Lung (tissue), 12 donors: Measurements from ENCODE around the gene PLAU. TPM values are rescaled to one million over a fixed set of nuclear protein-coding genes. Genes with fewer than 3 reads are reported as not detected.

Source experiments
- ATAC-seq: fragments of 200-7000 bp; cut with Tn5 transposase; one replicate; pipeline ENCODE4 v1.9.1; 2020; ENCODE audit warnings: moderate number of reproducible peaks; ENCODE audit not compliant: insufficient read depth, low FRiP score
- DNase-seq, 3 donors: peaks; one replicate each; pipeline ENCODE4 v3.0.0-alpha.2; 2013 to 2017
- H3K27ac ChIP-seq, 2 donors: one replicate each; pipeline ENCODE4 v1.5.1; 2013; ENCODE audit warnings: mild to moderate bottlenecking in 2 of 2, moderate library complexity in 2 of 2, control low read depth in 1 of 2, inconsistent platforms in 1 of 2, low read depth in 1 of 2, low read length in 1 of 2
- H3K27me3 ChIP-seq, 3 donors: one replicate each; pipeline ENCODE4 v1.5.1; 2013; ENCODE audit warnings: low read length in 2 of 3; ENCODE audit not compliant: control insufficient read depth in 3 of 3, insufficient read depth in 3 of 3
- H3K36me3 ChIP-seq, 4 donors: one replicate each; pipeline ENCODE4 v1.5.1; 2013; ENCODE audit warnings: low read length in 4 of 4, mild to moderate bottlenecking in 1 of 4, moderate library complexity in 1 of 4; ENCODE audit not compliant: control insufficient read depth in 4 of 4, insufficient read depth in 4 of 4
- H3K4me1 ChIP-seq, 5 donors: one replicate each; pipeline ENCODE4 v1.5.1; 2013; ENCODE audit warnings: low read length in 5 of 5, mild to moderate bottlenecking in 2 of 5, moderate library complexity in 1 of 5; ENCODE audit not compliant: control insufficient read depth in 5 of 5, insufficient read depth in 5 of 5
- H3K4me3 ChIP-seq: one replicate; pipeline ENCODE4 v1.5.1; 2013; ENCODE audit warnings: mild to moderate bottlenecking, control low read depth, moderate library complexity
- H3K9ac ChIP-seq, 2 donors: one replicate each; pipeline ENCODE4 v1.5.1; 2013; ENCODE audit warnings: low read length in 2 of 2, control low read depth in 1 of 2; ENCODE audit not compliant: insufficient read depth in 1 of 2
- H3K9me3 ChIP-seq, 4 donors: one replicate each; pipeline ENCODE4 v1.5.1; 2013; ENCODE audit warnings: low read length in 3 of 4, mild to moderate bottlenecking in 1 of 4, moderate library complexity in 1 of 4; ENCODE audit not compliant: control insufficient read depth in 4 of 4, insufficient read depth in 3 of 4
- CTCF ChIP-seq: IDR thresholded peaks from 2 replicates; pipeline ENCODE4 v1.5.1; 2012; ENCODE audit warnings: mild to moderate bottlenecking; ENCODE audit errors: control extremely low read depth, extremely low read depth
- WGBS, 2 donors: extraction: QIAGEN DNeasy Blood & Tissue Kit; methylation state at CpG; one replicate each; pipeline ENCODE4 v1.1.7; 2013; 5-methylcytosine and 5-hydroxymethylcytosine counted together
- polyA plus RNA-seq, 2 donors: library from polyadenylated mRNA; stranded (reverse); fragments of 200-250 nt; gene quantifications; one replicate each; pipeline ENCODE4 v1.2.1, GENCODE V29; 2013
- total RNA-seq, 2 donors: library from RNA; depleted of rRNA in 1 of 2; stranded (reverse); fragments of >200 nt in 1 of 2; gene quantifications; one replicate each; pipeline ENCODE4 v1.2.1, GENCODE V29; 2014 to 2021
- donor health status: control.
- donor health status: control.
- donor health status: Bipolar disorder and iron deficiency.
- donor health status: healthy.
- donor health status: DM: yes; HTN: yes; CAD: no.

The PLAU gene
- total and polyA plus RNA-seq, 4 donors = 11.6 to 36.7 (median 18.3) TPM

GRCh38 chr10:73965890-73966768 lies 55.2 kb downstream of the PLAU start:
- no peak overlapping the region for H3K4me3 ChIP-seq
- ATAC-seq = peak; percentile 90
- no peaks in the 10 kb centered on the region for H3K36me3 ChIP-seq
- 36 to 51% methylated on average over 16 of the region's 16 CpGs for WGBS, 2 donors
- H3K27me3 ChIP-seq = no peaks in the 10 kb centered on the region
- no peak for TF ChIP-seq CTCF
- peak; percentile 84 to 90 (median 90) for DNase-seq
- H3K9me3 ChIP-seq = no peaks in the 10 kb centered on the region
- peak overlapping the region in 1 of 2 donors; percentile 70 for H3K9ac ChIP-seq
- peak overlapping the region; percentile 67 to 89 for H3K27ac ChIP-seq
- H3K4me1 ChIP-seq = peaks cover 0 to 34% (median 14%) of the 10 kb centered on the region in 5 donors

- Histone ChIP-seq H3K4me1 (peaks cover 0 to 34% (median 14%) of the 10 kb centered on the region in 5 donors), H3K27me3 (no peaks in the 10 kb centered on the region), H3K36me3 (no peaks in the 10 kb centered on the region), H3K27ac (peak overlapping the region in 1 of 2 donors; percentile 26), H3K9ac (no peak overlapping the region), H3K9me3 (no peaks in the 10 kb centered on the region), H3K4me3 (no peak overlapping the region)
- no peak for ATAC-seq
- no peak for DNase-seq
- 88 to 97% methylated on average over 4 of the region's 4 CpGs for WGBS, 2 donors
- TF ChIP-seq CTCF = no peak
Observed at GRCh38 chr10:73967022-73967429, 56.1 kb downstream of the PLAU start.

Other genes with a start within 250 kb of the PLAU start
- gene AGAP5, start 213.0 kb upstream of the PLAU start, total RNA-seq = 1 to 10 TPM; 7.6 to 8.9 TPM
- gene AGAP5, start 213.0 kb upstream of the PLAU start, polyA plus RNA-seq = 1 to 10 TPM; 3.2 to 6.7 TPM
- gene SEC24C, start 166.8 kb upstream of the PLAU start, total RNA-seq = 10 to 100 TPM; 67.3 to 77.4 TPM
- 10 to 100 TPM; 42.3 to 47.6 TPM for gene SEC24C, start 166.8 kb upstream of the PLAU start, polyA plus RNA-seq
- 10 to 100 TPM; 18.7 to 22.5 TPM for gene CHCHD1, start 129.1 kb upstream of the PLAU start, total RNA-seq
- gene CHCHD1, start 129.1 kb upstream of the PLAU start, polyA plus RNA-seq = 10 to 100 TPM; 53.2 to 88.3 TPM
- gene ZSWIM8, start 125.5 kb upstream of the PLAU start, total RNA-seq = 100 to 1,000 TPM in 1 of 2 donors, 10 to 100 TPM in 1; 78.0 to 108 TPM
- 100 to 1,000 TPM in 1 of 2 donors, 10 to 100 TPM in 1; 70.3 to 113 TPM for gene ZSWIM8, start 125.5 kb upstream of the PLAU start, polyA plus RNA-seq
- 10 to 100 TPM; 30.8 to 38.7 TPM for gene NDST2, start 99.5 kb upstream of the PLAU start, total RNA-seq
- 10 to 100 TPM; 10.9 to 35.3 TPM for gene NDST2, start 99.5 kb upstream of the PLAU start, polyA plus RNA-seq
- gene CAMK2G, start 36.6 kb upstream of the PLAU start, total RNA-seq = 10 to 100 TPM; 38.6 to 41.1 TPM
- 10 to 100 TPM; 15.8 to 19.4 TPM for gene CAMK2G, start 36.6 kb upstream of the PLAU start, polyA plus RNA-seq
- gene VCL, start 87.0 kb downstream of the PLAU start, total RNA-seq = 100 to 1,000 TPM; 124 to 181 TPM
- gene VCL, start 87.0 kb downstream of the PLAU start, polyA plus RNA-seq = 10 to 100 TPM; 24.5 to 48.8 TPM
- 10 to 100 TPM; 30.6 to 51.9 TPM for gene AP3M1, start 239.7 kb downstream of the PLAU start, total RNA-seq
- 10 to 100 TPM in 1 of 2 donors, 1 to 10 TPM in 1; 9.0 to 19.3 TPM for gene AP3M1, start 239.7 kb downstream of the PLAU start, polyA plus RNA-seq
- gene ADK, start 240.1 kb downstream of the PLAU start, total RNA-seq = 10 to 100 TPM; 45.8 to 82.3 TPM
- 10 to 100 TPM; 31.6 to 40.1 TPM for gene ADK, start 240.1 kb downstream of the PLAU start, polyA plus RNA-seq